ENCODE data around the gene VEGFB.

DNA sequence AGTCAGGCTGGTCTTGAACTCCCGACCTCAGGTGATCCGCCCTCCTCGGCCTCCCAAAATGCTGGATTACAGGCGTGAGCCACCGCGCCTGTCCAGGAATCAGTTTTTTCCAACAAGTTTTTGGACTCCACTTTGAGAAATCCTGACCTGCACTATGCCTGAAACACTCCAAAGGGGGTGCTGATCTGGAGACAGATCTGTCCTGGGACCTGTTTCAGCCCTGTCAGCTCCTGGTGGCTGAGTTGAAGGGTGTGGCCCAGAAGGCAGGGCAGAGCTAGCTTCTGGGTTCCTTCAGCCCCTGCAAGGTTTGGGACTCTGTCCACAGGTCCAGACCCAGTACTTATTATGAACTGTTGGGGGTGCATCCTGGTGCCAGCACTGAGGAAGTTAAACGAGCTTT, 2.8 kb upstream of the VEGFB start:
- TF ChIP-seq, protein P1, sequence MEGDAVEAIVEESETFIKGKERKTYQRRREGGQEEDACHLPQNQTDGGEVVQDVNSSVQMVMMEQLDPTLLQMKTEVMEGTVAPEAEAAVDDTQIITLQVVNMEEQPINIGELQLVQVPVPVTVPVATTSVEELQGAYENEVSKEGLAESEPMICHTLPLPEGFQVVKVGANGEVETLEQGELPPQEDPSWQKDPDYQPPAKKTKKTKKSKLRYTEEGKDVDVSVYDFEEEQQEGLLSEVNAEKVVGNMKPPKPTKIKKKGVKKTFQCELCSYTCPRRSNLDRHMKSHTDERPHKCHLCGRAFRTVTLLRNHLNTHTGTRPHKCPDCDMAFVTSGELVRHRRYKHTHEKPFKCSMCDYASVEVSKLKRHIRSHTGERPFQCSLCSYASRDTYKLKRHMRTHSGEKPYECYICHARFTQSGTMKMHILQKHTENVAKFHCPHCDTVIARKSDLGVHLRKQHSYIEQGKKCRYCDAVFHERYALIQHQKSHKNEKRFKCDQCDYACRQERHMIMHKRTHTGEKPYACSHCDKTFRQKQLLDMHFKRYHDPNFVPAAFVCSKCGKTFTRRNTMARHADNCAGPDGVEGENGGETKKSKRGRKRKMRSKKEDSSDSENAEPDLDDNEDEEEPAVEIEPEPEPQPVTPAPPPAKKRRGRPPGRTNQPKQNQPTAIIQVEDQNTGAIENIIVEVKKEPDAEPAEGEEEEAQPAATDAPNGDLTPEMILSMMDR (IDR thresholded peaks at IDR 0.05) = no peak
- TF ChIP-seq POLR2A (IDR thresholded peaks at IDR 0.05) = no peak
